Activated B cell treated with CpG ODN at 0.5 μM for 24 hours (primary cell): ENCODE data around the gene CLNK. TPM values are rescaled to one million over a fixed set of nuclear protein-coding genes. Genes with fewer than 3 reads are reported as not detected.
"Not testable (repeated sequence)": the region's sequence is repeated elsewhere in the genome, so short reads cannot be mapped to it uniquely, and the experiment has no call there.

Source experiments
- ATAC-seq: fragments of 200-7000 bp; cut with Tn5 transposase; one replicate; pipeline ENCODE4 v1.10.0; 2021; ENCODE audit warnings: low read depth, mild to moderate bottlenecking, moderate library complexity
- CTCF ChIA-PET: fragments of 350-600 bp; sonication (Branson Sonifier 250); formaldehyde crosslinking; loops from one replicate; lab custom pipeline; 2021; ENCODE audit warnings: antibody characterized with exemption; lab: Charles Lee
- POLR2A ChIA-PET: fragments of 350-600 bp; sonication (Branson Sonifier 250); formaldehyde crosslinking; loops from one replicate; lab custom pipeline; 2021; ENCODE audit warnings: antibody characterized with exemption; lab: Charles Lee
- DNase-seq: peaks from one replicate; pipeline ENCODE4 v3.0.0; 2022
- H3K27ac Mint-ChIP-seq: one replicate; pipeline ENCODE4 v1.8.0; 2020; ENCODE audit warnings: mixed read lengths
- H3K27me3 Mint-ChIP-seq: one replicate; pipeline ENCODE4 v1.8.0; 2021; ENCODE audit warnings: mixed read lengths
- H3K36me3 Mint-ChIP-seq: one replicate; pipeline ENCODE4 v1.8.0; 2021; ENCODE audit warnings: low read depth, mixed read lengths
- H3K4me1 Mint-ChIP-seq: one replicate; pipeline ENCODE4 v1.8.0; 2021; ENCODE audit warnings: mixed read lengths
- H3K4me3 Mint-ChIP-seq: one replicate; pipeline ENCODE4 v1.8.0; 2020; ENCODE audit warnings: mild to moderate bottlenecking, mixed read lengths
- H3K9me3 Mint-ChIP-seq: one replicate; pipeline ENCODE4 v1.8.0; 2020; ENCODE audit warnings: mixed read lengths
- intact Hi-C: fragments of 100-400 bp; cut with micrococcal nuclease; formaldehyde crosslinking; loops from one replicate; pipeline ENCODE4 v1.15.1; 2024
- total RNA-seq: library from RNA; stranded (reverse); gene quantifications from 2 replicates; pipeline ENCODE4 v1.2.3, GENCODE V29; 2022
- TF ChIP-seq, protein P1 (sequence below): fragments of 200-600 bp; IDR thresholded peaks from one replicate; pipeline ENCODE4 v1.8.0; 2022; ENCODE audit warnings: antibody characterized with exemption, mild to moderate bottlenecking

CLNK gene
- total RNA-seq, 1 donor from 2014 or later, result 0.58 TPM

DNA sequence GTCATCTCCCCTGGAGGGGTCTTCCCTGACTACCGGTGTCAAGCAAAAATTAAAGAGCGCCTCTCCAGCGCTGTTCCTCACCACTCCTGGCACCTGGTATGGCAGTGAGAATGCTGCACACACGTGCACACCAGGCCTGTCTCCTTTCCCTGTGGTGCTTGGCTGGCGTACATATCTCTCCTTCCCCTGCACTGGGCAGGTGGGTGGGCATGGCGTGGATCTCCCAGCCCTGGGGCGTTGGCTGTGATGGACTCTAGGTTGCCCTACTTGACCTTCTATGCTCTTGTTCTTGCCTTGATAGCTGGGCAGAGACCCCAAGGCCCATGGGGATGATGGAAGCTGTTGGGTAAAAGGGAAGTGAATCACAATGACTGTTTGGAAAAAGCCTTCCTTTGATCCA lies 109.2 kb downstream of the CLNK start:
- intact Hi-C loops, result no loop called here
- Mint-ChIP-seq H3K4me1 (peaks cover 20% of the 10 kb centered on the region), H3K27me3 (peaks cover 7% of the 10 kb centered on the region), H3K4me3 (no peak overlapping the region), H3K9me3 (no peaks in the 10 kb centered on the region), H3K36me3 (no peaks in the 10 kb centered on the region), H3K27ac (no peak overlapping the region)
- ChIA-PET POLR2A (no interaction called here), CTCF (no interaction called here)
- TF ChIP-seq, protein P1, sequence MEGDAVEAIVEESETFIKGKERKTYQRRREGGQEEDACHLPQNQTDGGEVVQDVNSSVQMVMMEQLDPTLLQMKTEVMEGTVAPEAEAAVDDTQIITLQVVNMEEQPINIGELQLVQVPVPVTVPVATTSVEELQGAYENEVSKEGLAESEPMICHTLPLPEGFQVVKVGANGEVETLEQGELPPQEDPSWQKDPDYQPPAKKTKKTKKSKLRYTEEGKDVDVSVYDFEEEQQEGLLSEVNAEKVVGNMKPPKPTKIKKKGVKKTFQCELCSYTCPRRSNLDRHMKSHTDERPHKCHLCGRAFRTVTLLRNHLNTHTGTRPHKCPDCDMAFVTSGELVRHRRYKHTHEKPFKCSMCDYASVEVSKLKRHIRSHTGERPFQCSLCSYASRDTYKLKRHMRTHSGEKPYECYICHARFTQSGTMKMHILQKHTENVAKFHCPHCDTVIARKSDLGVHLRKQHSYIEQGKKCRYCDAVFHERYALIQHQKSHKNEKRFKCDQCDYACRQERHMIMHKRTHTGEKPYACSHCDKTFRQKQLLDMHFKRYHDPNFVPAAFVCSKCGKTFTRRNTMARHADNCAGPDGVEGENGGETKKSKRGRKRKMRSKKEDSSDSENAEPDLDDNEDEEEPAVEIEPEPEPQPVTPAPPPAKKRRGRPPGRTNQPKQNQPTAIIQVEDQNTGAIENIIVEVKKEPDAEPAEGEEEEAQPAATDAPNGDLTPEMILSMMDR, result no peak
- DNase-seq (no peak), ATAC-seq (no peak)

DNA sequence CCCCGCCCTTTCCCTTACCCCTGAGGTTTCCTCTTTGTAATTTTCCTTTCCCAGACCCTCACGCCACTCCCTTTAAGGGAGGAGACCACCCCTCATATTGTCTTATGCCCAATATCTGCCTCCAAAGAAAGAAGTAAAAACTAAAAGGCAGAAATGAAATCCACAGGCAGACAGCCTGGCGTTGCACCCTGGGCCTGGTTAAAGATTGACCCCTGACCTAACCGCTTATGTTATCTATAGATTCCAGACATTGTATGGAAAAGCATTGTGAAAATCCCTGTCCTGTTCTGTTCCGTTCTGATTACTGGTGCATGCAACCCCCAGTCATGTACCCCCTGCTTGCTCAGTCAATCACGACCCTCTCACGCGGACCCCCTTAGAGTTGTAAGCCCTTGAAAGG lies 110.0 kb downstream of the CLNK start:
- peaks cover 20% of the 10 kb centered on the region for H3K4me1 Mint-ChIP-seq
- intact Hi-C loops, H3K9me3 Mint-ChIP-seq, H3K27me3 Mint-ChIP-seq, ATAC-seq, H3K36me3 Mint-ChIP-seq, CTCF ChIA-PET, H3K4me3 Mint-ChIP-seq, POLR2A ChIA-PET, H3K27ac Mint-ChIP-seq, DNase-seq: not testable (repeated sequence)

DNA sequence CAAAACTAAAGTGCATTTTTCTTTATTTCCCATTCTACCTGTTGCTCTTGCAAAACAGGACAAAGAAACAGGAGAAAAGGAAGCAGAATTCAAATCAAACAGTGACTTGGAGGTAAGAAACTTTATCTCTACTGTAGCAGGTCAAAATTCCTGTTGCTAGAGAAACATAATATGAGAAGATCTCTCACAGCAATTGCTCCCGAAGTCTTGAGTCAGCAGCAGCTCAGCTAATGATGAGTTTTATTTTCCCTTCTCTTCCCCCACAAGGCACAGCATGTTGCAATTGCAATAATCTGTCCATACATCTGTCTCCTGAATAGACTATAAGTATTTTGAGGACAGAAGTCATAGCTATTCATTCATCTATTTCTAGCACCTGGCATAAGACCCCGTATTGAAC lies 112.7 kb downstream of the CLNK start:
- ATAC-seq (no peak), DNase-seq (no peak)
- H3K4me1 Mint-ChIP-seq, result peaks cover 15% of the 10 kb centered on the region
- POLR2A ChIA-PET, result no interaction called here
- TF ChIP-seq, protein P1, result no peak
- H3K4me3 Mint-ChIP-seq, result no peak overlapping the region
- CTCF ChIA-PET, result no interaction called here
- H3K9me3 Mint-ChIP-seq, result no peaks in the 10 kb centered on the region
- intact Hi-C loops, result no loop called here
- H3K36me3 Mint-ChIP-seq, result no peaks in the 10 kb centered on the region
- H3K27me3 Mint-ChIP-seq, result peaks cover 7% of the 10 kb centered on the region
- H3K27ac Mint-ChIP-seq, result no peak overlapping the region

DNA sequence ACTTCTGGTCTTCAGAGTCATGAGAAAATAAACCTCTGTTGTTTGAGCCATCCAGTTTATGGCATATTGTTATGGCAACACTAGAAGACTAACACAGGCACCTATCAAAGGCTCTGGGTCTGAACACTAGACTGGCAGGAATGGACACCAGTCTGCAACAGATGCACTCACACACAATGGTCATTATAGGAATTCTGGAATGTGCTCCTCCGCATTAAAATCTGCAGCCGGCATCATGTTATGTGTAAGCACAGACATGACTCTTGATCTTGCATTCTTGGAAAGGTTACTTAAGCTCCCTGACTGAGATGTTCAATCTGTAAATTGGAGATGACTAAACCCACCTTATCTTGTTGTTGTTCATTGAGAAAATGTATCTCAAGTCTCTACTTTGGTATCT lies 115.1 kb downstream of the CLNK start:
- Mint-ChIP-seq H3K27me3 (peaks cover 7% of the 10 kb centered on the region), H3K27ac (no peak overlapping the region), H3K4me3 (no peak overlapping the region), H3K36me3 (no peaks in the 10 kb centered on the region), H3K9me3 (no peaks in the 10 kb centered on the region), H3K4me1 (peaks cover 6% of the 10 kb centered on the region)
- ChIA-PET CTCF (no interaction called here), POLR2A (no interaction called here)
- ATAC-seq, result no peak
- no peak for DNase-seq
- TF ChIP-seq, protein P1, result no peak
- intact Hi-C loops, result no loop called here

DNA sequence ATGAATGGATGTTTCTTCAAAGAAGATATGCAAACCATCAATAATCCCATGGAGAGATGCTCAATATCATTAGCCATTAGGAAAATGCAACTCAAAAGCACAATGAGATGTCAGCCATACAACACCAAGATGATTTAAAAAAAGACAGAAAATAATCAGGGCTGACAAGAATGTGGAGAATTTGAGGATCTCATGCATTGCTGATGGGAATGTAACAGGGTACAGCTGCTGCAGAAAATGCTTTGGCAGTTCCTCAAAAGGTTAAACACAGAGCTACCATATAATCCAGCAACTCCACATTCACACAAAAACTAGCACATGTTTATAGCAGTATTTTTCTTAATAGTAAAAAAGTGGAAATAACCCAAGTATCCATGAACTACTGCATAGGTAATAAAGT lies 116.8 kb downstream of the CLNK start:
- peaks cover 2% of the 10 kb centered on the region for H3K36me3 Mint-ChIP-seq
- ChIA-PET POLR2A (no interaction called here), CTCF (no interaction called here)
- H3K4me1 Mint-ChIP-seq, result peaks cover 6% of the 10 kb centered on the region
- ATAC-seq (no peak), DNase-seq (no peak)
- intact Hi-C loops, result no loop called here
- no peak overlapping the region for H3K27ac Mint-ChIP-seq
- H3K4me3 Mint-ChIP-seq, result no peak overlapping the region
- TF ChIP-seq, protein P1, result no peak
- H3K9me3 Mint-ChIP-seq, result no peaks in the 10 kb centered on the region
- H3K27me3 Mint-ChIP-seq, result no peaks in the 10 kb centered on the region

DNA sequence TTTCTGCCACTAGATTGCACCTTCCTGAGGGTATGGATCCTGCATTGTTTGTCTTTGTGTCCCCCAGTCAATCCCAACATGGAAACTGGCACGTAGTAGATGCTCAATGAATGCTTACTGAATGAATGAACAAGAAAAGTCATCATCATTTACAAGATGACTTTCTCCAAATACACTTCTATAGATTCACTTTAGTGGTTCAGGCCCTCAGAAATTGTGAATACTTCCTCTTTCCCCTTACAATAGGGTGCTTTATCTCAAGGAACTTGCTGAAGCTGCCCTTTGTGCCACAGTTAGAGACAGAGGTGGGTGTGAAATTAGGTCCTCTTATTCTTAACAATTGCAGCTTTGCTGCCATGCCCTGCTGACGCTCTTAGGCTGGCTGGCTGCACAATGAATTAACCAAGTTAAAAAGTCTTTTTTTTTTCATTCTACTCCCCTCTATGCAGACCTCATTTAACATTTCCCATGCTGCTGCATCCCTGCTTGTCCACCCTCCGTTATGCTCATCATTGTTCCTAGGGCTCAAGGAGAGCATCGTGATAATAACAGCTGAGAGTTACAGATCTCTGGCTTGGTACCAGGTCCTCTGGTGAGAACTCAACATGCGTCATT lies 119.3 kb downstream of the CLNK start:
- TF ChIP-seq, protein P1, result no peak
- Mint-ChIP-seq H3K27ac (no peak overlapping the region), H3K4me1 (peaks cover 6% of the 10 kb centered on the region), H3K36me3 (peaks cover 4% of the 10 kb centered on the region), H3K4me3 (no peak overlapping the region), H3K27me3 (no peaks in the 10 kb centered on the region), H3K9me3 (no peaks in the 10 kb centered on the region)
- ATAC-seq (no peak), DNase-seq (no peak)
- intact Hi-C loops, result no loop called here
- ChIA-PET POLR2A (no interaction called here), CTCF (interaction anchor here (1.9 kb wide), 1 partner anchor 10 kb away, joined by 5 read pairs; no protein-coding TSS in a partner anchor)
